GM21619 (cell line): ENCODE results near the gene DDX47.
A peak's percentile ranks its signal among the peaks of the same experiment; 100 is the strongest.

Experiments used
- ATAC-seq: cut with Tn5 transposase; IDR thresholded peaks from one replicate; pipeline ENCODE4 v1.9.1; 2021; ENCODE audit not compliant: unreplicated experiment

DDX47 gene

GRCh38 chr12:12813120-12814101 lies at the start of gene DDX47:
Gene DDX47 (plus strand): TSS chr12:12813346. CDS start chr12:12813368, 22 bp downstream.
- peak; percentile 67 for ATAC-seq

DNA sequence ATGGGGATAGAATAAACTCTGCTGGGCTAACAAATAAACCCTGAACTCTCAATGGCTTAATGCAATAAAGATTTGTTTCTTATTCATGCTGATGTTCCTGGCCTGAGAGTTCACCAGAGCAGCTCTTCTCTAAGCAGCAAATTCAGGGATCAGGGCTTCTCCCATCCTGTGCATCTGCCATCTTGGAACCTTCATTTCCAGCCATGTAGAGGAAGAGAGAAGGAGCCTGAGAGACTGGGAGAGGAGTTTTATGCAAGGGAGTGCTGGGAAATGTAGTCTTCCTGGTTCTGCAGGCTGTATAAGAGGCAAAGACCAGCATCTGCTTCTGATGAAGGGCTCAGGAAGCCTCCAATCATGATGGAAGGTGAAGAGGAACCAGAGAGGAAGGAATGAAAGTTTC lies 48.3 kb upstream of the DDX47 start:
- ATAC-seq: no peak

GRCh38 chr12:12770262-12770661 lies 42.9 kb upstream of the DDX47 start:
- ATAC-seq: no peak

DNA sequence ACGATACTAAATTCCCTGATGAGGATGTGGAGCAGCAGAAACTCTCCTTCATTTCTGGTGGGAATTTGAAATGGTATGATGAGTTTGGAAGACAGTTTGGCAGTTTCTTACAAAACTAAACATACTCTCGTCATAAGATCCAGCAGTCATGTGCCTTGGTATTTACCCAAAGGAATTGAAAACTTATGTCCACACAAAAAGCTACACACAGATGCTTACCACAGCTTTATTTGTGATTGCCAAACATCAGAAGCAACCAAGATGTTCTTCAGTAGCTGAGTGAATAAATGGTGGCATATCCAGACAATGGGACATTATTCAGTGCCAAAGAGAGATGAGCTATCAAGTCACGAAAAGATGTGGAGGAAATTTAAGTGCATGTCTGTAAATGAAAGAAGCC lies 38.4 kb upstream of the DDX47 start:
- ATAC-seq: no peak

DNA sequence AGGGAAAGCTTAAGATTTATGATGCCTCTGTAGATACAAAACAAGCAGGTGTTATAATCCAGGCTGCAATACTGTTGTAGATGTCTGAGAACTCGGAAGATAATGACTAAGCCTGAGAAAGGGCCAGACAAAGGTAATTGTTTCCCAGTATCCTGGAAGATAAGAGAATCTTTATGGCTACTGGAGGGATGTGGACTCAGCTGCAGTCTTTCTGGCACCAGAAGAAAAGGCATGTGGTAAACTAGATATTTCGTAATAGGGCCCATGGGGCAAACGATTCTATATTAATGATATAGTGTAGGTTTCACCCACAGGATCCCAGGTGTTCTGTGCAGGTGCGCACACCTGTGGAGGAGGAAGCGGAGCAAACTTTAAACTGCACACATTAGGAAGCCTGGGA lies 36.9 kb upstream of the DDX47 start:
- ATAC-seq: no peak

DNA sequence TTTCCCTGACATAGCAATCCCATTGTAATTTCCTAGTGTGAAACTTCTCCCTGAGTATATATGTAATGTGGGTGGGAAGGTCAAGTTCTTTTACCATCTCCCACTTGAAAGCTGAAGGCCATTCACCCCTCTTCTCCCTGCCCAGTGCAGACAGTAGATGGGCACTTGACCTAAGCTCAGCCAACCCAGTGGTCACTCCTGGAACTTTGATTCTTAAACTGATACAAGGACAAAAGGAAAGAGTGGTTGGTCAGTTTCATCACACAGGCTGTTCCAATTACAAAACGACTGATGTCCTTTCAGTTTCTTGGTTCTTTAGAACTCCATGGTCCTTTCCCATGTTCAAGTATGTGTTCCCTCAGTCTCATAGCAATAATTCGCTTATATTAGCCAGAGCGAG lies 36.1 kb upstream of the DDX47 start:
- ATAC-seq: no peak

DNA sequence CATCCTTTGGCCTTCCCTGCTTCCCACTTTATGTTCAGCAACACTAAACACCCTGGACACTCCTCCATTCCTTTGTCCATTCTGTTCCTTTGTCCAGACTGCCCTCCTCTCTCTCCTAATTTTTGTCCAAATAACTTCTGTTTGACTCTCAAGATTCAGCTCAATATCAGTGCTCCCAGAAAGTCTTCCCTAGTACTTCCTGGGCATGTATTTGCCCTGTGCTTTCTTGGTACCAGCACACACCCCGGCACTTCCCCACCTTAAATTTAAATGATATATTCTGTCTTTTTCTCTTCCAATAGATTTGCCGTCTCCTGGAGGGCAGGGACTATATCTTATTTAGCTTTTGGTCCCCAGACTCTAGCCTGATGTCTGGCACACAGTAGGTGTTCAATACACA lies 34.1 kb upstream of the DDX47 start:
- no peak for ATAC-seq

DNA sequence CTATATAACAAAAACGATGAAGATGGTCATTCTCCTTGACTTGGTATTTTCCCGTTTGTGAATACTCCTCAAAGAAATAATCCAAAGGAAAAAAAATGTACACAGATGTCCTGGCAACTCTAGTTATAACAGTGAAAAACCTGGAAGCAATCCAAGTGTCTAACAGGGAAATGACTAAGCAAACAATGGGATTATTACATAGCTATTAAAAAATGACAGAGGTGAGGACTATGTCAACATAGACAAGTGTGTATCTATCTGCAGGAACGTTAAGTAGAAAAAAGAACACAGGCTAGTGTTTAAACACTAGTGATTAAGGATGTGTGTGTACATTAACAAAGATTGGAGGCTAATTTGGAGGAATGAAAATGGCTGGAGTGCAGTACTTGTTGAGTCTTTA lies 33.6 kb upstream of the DDX47 start:
- no peak for ATAC-seq

- ATAC-seq: no peak
These were observed 29.0 kb upstream of the DDX47 start for GRCh38 chr12:12784116-12784515.

GRCh38 chr12:12784911-12785814 lies 28.0 kb upstream of the DDX47 start, which contains the start of gene APOLD1:
Gene APOLD1 (plus strand): TSS chr12:12785659. CDS start chr12:12785692, 33 bp downstream.
- no peak for ATAC-seq

GRCh38 chr12:12786351-12786705 lies 26.8 kb upstream of the DDX47 start:
- ATAC-seq: peak; percentile 10

- ATAC-seq: peak; percentile 74
These were observed 26.2 kb upstream of the DDX47 start for GRCh38 chr12:12786706-12787601.

GRCh38 chr12:12788131-12788530 lies 25.0 kb upstream of the DDX47 start:
- no peak for ATAC-seq

- peak; percentile 58 for ATAC-seq
These were observed 24.3 kb upstream of the DDX47 start for GRCh38 chr12:12788675-12789368.

DNA sequence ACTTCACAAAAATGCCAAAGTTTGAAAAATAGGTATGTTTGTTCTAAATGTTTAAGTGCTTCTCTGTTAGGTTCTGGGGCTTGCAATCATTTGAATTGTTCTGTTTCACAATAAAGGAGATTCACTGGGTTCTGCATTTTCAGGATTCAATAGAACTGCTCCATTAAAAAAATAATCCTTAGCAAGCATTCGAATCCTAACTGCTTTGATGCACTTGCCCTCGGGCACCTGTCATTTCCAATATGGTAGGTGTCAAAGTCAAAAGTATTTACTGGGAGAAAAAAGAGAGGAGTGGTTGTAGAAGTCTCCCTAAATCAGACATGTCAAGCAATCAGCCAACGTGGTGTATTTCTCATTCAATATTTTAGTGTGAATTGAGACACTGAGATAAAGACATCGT lies 22.2 kb upstream of the DDX47 start:
- no peak for ATAC-seq

DNA sequence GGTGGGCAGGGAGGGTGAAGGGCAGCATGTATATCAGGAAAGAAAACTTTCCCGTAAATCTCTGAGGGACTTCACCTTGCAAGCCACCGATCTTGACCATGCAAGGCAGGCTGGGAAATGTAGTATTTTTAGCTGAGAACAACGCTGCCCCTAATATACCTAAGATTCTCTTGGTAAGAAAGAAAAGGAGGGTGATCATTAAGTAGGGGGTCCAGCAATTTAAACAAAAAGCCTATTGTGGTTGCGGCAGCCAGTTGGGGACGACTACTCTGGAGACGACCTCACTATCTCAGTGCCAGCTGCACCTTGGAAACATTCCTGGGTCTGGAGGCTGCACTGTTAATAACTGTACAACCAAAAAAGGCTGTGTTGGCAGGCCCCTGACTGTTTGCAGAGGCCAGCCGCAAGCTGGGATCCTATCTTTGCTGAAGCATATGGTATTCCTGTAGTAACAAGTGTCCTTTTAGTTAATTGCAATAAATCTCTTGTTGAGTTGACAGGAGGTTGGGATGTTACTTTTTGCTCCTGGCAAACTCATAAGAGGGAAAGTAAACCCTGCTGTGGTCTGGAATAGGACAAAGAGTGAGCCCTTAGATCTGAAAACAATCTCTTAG lies 21.3 kb upstream of the DDX47 start:
- ATAC-seq: no peak

DNA sequence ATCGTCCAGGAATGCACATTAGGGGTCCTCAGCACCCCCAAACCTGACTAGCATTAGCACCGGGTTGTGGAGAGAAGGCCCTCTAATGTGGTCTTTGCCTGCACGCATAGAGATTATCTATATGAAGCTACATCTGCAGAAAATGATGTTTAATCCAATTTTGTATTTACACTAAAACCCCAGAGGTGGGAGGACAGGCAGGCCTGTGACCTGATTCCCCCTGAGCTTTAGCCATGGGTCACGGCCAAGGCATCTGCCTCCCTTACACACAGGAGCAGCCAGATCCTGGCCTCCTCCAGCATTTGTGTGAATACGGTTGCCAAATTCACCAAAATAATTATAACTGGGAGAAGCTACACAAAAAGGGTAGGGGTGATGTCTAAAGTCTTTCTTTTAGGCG lies 20.7 kb upstream of the DDX47 start:
- no peak for ATAC-seq

GRCh38 chr12:12794686-12795085 lies 18.5 kb upstream of the DDX47 start:
- ATAC-seq: no peak

- ATAC-seq: no peak
These were observed 17.0 kb upstream of the DDX47 start for GRCh38 chr12:12796171-12796570.
